ENCODE data around the gene SLC52A1.

The SLC52A1 gene

GRCh38 chr17:5050278-5050677 is 15.1 kb upstream of the SLC52A1 start:
- no peak overlapping the region for H3K27ac ChIP-seq (ENCODE audit: low read depth, low read length)
- no peak overlapping the region for H3K9ac ChIP-seq (ENCODE audit: low read length in 5 of 5)
- peaks cover 5 to 18% (median 14%) of the 10 kb centered on the region in 5 donors for H3K4me1 ChIP-seq (ENCODE audit: control insufficient read depth in 5 of 5, insufficient read depth in 5 of 5, low read length in 5 of 5)

GRCh38 chr17:5049314-5049841 is 14.2 kb upstream of the SLC52A1 start:
- peak overlapping the region in 1 of 5 donors; percentile 26 for H3K9ac ChIP-seq (ENCODE audit: low read length in 5 of 5)

More at GRCh38 chr17:5050278-5050677, 15.1 kb upstream of the SLC52A1 start:
- Histone ChIP-seq H3K9me3 (ENCODE audit: control insufficient read depth in 5 of 5, low read length in 5 of 5) (no peaks in the 10 kb centered on the region), H3K27me3 (ENCODE audit: control insufficient read depth in 5 of 5, insufficient read depth in 4 of 5, low read length in 5 of 5) (no peaks in the 10 kb centered on the region), H3K4me3 (ENCODE audit: low read depth in 1 of 5, low read length in 5 of 5) (no peak overlapping the region), H3K36me3 (ENCODE audit: control insufficient read depth in 5 of 5, insufficient read depth in 5 of 5, low read length in 5 of 5) (no peaks in the 10 kb centered on the region)

GRCh38 chr17:5047446-5047845 is 12.2 kb upstream of the SLC52A1 start:
- Histone ChIP-seq H3K27me3 (ENCODE audit: control insufficient read depth in 5 of 5, insufficient read depth in 4 of 5, low read length in 5 of 5) (no peaks in the 10 kb centered on the region), H3K36me3 (ENCODE audit: control insufficient read depth in 5 of 5, insufficient read depth in 5 of 5, low read length in 5 of 5) (no peaks in the 10 kb centered on the region), H3K9ac (ENCODE audit: low read length in 5 of 5) (no peak overlapping the region), H3K9me3 (ENCODE audit: control insufficient read depth in 5 of 5, low read length in 5 of 5) (no peaks in the 10 kb centered on the region), H3K27ac (ENCODE audit: low read depth, low read length) (no peak overlapping the region), H3K4me3 (ENCODE audit: low read depth in 1 of 5, low read length in 5 of 5) (no peak overlapping the region), H3K4me1 (ENCODE audit: control insufficient read depth in 5 of 5, insufficient read depth in 5 of 5, low read length in 5 of 5) (peaks cover 5 to 18% (median 14%) of the 10 kb centered on the region in 5 donors)

More at GRCh38 chr17:5049314-5049841, 14.2 kb upstream of the SLC52A1 start:
- Histone ChIP-seq H3K4me3 (ENCODE audit: low read depth in 1 of 5, low read length in 5 of 5) (no peak overlapping the region), H3K9me3 (ENCODE audit: control insufficient read depth in 5 of 5, low read length in 5 of 5) (no peaks in the 10 kb centered on the region), H3K36me3 (ENCODE audit: control insufficient read depth in 5 of 5, insufficient read depth in 5 of 5, low read length in 5 of 5) (no peaks in the 10 kb centered on the region), H3K27ac (ENCODE audit: low read depth, low read length) (no peak overlapping the region), H3K27me3 (ENCODE audit: control insufficient read depth in 5 of 5, insufficient read depth in 4 of 5, low read length in 5 of 5) (no peaks in the 10 kb centered on the region), H3K4me1 (ENCODE audit: control insufficient read depth in 5 of 5, insufficient read depth in 5 of 5, low read length in 5 of 5) (peaks cover 5 to 18% (median 14%) of the 10 kb centered on the region in 5 donors)

GRCh38 chr17:5045496-5045895 is 10.3 kb upstream of the SLC52A1 start:
- no peak overlapping the region for H3K4me3 ChIP-seq (ENCODE audit: low read depth in 1 of 5, low read length in 5 of 5)
- no peaks in the 10 kb centered on the region for H3K9me3 ChIP-seq (ENCODE audit: control insufficient read depth in 5 of 5, low read length in 5 of 5)
- no peaks in the 10 kb centered on the region for H3K27me3 ChIP-seq (ENCODE audit: control insufficient read depth in 5 of 5, insufficient read depth in 4 of 5, low read length in 5 of 5)
- H3K36me3 ChIP-seq (ENCODE audit: control insufficient read depth in 5 of 5, insufficient read depth in 5 of 5, low read length in 5 of 5) = no peaks in the 10 kb centered on the region
- H3K27ac ChIP-seq (ENCODE audit: low read depth, low read length) = no peak overlapping the region
- H3K9ac ChIP-seq (ENCODE audit: low read length in 5 of 5) = no peak overlapping the region
- H3K4me1 ChIP-seq (ENCODE audit: control insufficient read depth in 5 of 5, insufficient read depth in 5 of 5, low read length in 5 of 5) = peaks cover 5 to 16% (median 13%) of the 10 kb centered on the region in 5 donors

- Histone ChIP-seq H3K27me3 (ENCODE audit: control insufficient read depth in 5 of 5, insufficient read depth in 4 of 5, low read length in 5 of 5) (no peaks in the 10 kb centered on the region), H3K9me3 (ENCODE audit: control insufficient read depth in 5 of 5, low read length in 5 of 5) (no peaks in the 10 kb centered on the region), H3K27ac (ENCODE audit: low read depth, low read length) (no peak overlapping the region), H3K4me3 (ENCODE audit: low read depth in 1 of 5, low read length in 5 of 5) (no peak overlapping the region), H3K36me3 (ENCODE audit: control insufficient read depth in 5 of 5, insufficient read depth in 5 of 5, low read length in 5 of 5) (no peaks in the 10 kb centered on the region), H3K4me1 (ENCODE audit: control insufficient read depth in 5 of 5, insufficient read depth in 5 of 5, low read length in 5 of 5) (peaks cover 1 to 8% (median 5%) of the 10 kb centered on the region in 5 donors), H3K9ac (ENCODE audit: low read length in 5 of 5) (no peak overlapping the region)
Observed at GRCh38 chr17:5044630-5045029, 9.4 kb upstream of the SLC52A1 start.

GRCh38 chr17:5043524-5043923 is 8.3 kb upstream of the SLC52A1 start:
- Histone ChIP-seq H3K36me3 (ENCODE audit: control insufficient read depth in 5 of 5, insufficient read depth in 5 of 5, low read length in 5 of 5) (no peaks in the 10 kb centered on the region), H3K27ac (ENCODE audit: low read depth, low read length) (no peak overlapping the region), H3K9me3 (ENCODE audit: control insufficient read depth in 5 of 5, low read length in 5 of 5) (no peaks in the 10 kb centered on the region), H3K4me1 (ENCODE audit: control insufficient read depth in 5 of 5, insufficient read depth in 5 of 5, low read length in 5 of 5) (peaks cover 0 to 3% (median 0%) of the 10 kb centered on the region in 5 donors), H3K4me3 (ENCODE audit: low read depth in 1 of 5, low read length in 5 of 5) (no peak overlapping the region), H3K9ac (ENCODE audit: low read length in 5 of 5) (no peak overlapping the region), H3K27me3 (ENCODE audit: control insufficient read depth in 5 of 5, insufficient read depth in 4 of 5, low read length in 5 of 5) (no peaks in the 10 kb centered on the region)

GRCh38 chr17:5042157-5043022 is 7.2 kb upstream of the SLC52A1 start:
- H3K4me1 ChIP-seq (ENCODE audit: control insufficient read depth in 5 of 5, insufficient read depth in 5 of 5, low read length in 5 of 5) = no peaks in the 10 kb centered on the region
- no peaks in the 10 kb centered on the region for H3K36me3 ChIP-seq (ENCODE audit: control insufficient read depth in 5 of 5, insufficient read depth in 5 of 5, low read length in 5 of 5)
- H3K4me3 ChIP-seq (ENCODE audit: low read depth in 1 of 5, low read length in 5 of 5) = peak overlapping the region in 1 of 5 donors; percentile 21
- no peaks in the 10 kb centered on the region for H3K9me3 ChIP-seq (ENCODE audit: control insufficient read depth in 5 of 5, low read length in 5 of 5)
- H3K27me3 ChIP-seq (ENCODE audit: control insufficient read depth in 5 of 5, insufficient read depth in 4 of 5, low read length in 5 of 5) = no peaks in the 10 kb centered on the region
- H3K27ac ChIP-seq (ENCODE audit: low read depth, low read length) = no peak overlapping the region
- H3K9ac ChIP-seq (ENCODE audit: low read length in 5 of 5) = no peak overlapping the region

GRCh38 chr17:5034651-5035050 is 575 bp downstream of the SLC52A1 start:
- no peaks in the 10 kb centered on the region for H3K36me3 ChIP-seq (ENCODE audit: control insufficient read depth in 5 of 5, insufficient read depth in 5 of 5, low read length in 5 of 5)
- no peak overlapping the region for H3K4me3 ChIP-seq (ENCODE audit: low read depth in 1 of 5, low read length in 5 of 5)
- H3K9me3 ChIP-seq (ENCODE audit: control insufficient read depth in 5 of 5, low read length in 5 of 5) = no peaks in the 10 kb centered on the region
- H3K27me3 ChIP-seq (ENCODE audit: control insufficient read depth in 5 of 5, insufficient read depth in 4 of 5, low read length in 5 of 5) = peaks cover 0 to 6% (median 3%) of the 10 kb centered on the region in 5 donors
- H3K4me1 ChIP-seq (ENCODE audit: control insufficient read depth in 5 of 5, insufficient read depth in 5 of 5, low read length in 5 of 5) = peaks cover 0 to 19% (median 14%) of the 10 kb centered on the region in 5 donors
- no peak overlapping the region for H3K27ac ChIP-seq (ENCODE audit: low read depth, low read length)
- H3K9ac ChIP-seq (ENCODE audit: low read length in 5 of 5) = no peak overlapping the region

- Histone ChIP-seq H3K4me1 (ENCODE audit: control insufficient read depth in 5 of 5, insufficient read depth in 5 of 5, low read length in 5 of 5) (peaks cover 0 to 19% (median 14%) of the 10 kb centered on the region in 5 donors), H3K9ac (ENCODE audit: low read length in 5 of 5) (no peak overlapping the region), H3K4me3 (ENCODE audit: low read depth in 1 of 5, low read length in 5 of 5) (no peak overlapping the region), H3K27ac (ENCODE audit: low read depth, low read length) (no peak overlapping the region), H3K9me3 (ENCODE audit: control insufficient read depth in 5 of 5, low read length in 5 of 5) (no peaks in the 10 kb centered on the region), H3K27me3 (ENCODE audit: control insufficient read depth in 5 of 5, insufficient read depth in 4 of 5, low read length in 5 of 5) (peaks cover 0 to 6% (median 3%) of the 10 kb centered on the region in 5 donors), H3K36me3 (ENCODE audit: control insufficient read depth in 5 of 5, insufficient read depth in 5 of 5, low read length in 5 of 5) (no peaks in the 10 kb centered on the region)
Observed at GRCh38 chr17:5034063-5034462, 1.2 kb downstream of the SLC52A1 start.

- H3K9me3 ChIP-seq (ENCODE audit: control insufficient read depth in 5 of 5, low read length in 5 of 5) = no peaks in the 10 kb centered on the region
- H3K27ac ChIP-seq (ENCODE audit: low read depth, low read length) = no peak overlapping the region
- no peaks in the 10 kb centered on the region for H3K36me3 ChIP-seq (ENCODE audit: control insufficient read depth in 5 of 5, insufficient read depth in 5 of 5, low read length in 5 of 5)
- H3K9ac ChIP-seq (ENCODE audit: low read length in 5 of 5) = no peak overlapping the region
- peaks cover 0 to 6% (median 3%) of the 10 kb centered on the region in 5 donors for H3K27me3 ChIP-seq (ENCODE audit: control insufficient read depth in 5 of 5, insufficient read depth in 4 of 5, low read length in 5 of 5)
- no peak overlapping the region for H3K4me3 ChIP-seq (ENCODE audit: low read depth in 1 of 5, low read length in 5 of 5)
- H3K4me1 ChIP-seq (ENCODE audit: control insufficient read depth in 5 of 5, insufficient read depth in 5 of 5, low read length in 5 of 5) = peaks cover 0 to 19% (median 14%) of the 10 kb centered on the region in 5 donors
Observed at GRCh38 chr17:5033352-5034015, 1.7 kb downstream of the SLC52A1 start.
